Peyer's patch (tissue), 4 donors: Measurements from ENCODE around the gene ATF5.

ENCODE experiments used
- CTCF ChIP-seq, 6 experiments: fragments of 450-650 bp in 4 of 6; fragments of 200-600 bp in 2 of 6; sonication (generic) in 1 of 6; IDR thresholded peaks; one replicate each; pipeline ENCODE4 v1.5.1; 2017 to 2019; ENCODE audit warnings: antibody characterized with exemption in 6 of 6, mild to moderate bottlenecking in 3 of 6, moderate library complexity in 1 of 6
- POLR2A ChIP-seq, 2 donors: fragments of 450-650 bp; IDR thresholded peaks; one replicate each; pipeline ENCODE4 v1.5.1; 2017; ENCODE audit warnings: antibody characterized with exemption in 2 of 2, mild to moderate bottlenecking in 2 of 2, moderate library complexity in 2 of 2

DNA sequence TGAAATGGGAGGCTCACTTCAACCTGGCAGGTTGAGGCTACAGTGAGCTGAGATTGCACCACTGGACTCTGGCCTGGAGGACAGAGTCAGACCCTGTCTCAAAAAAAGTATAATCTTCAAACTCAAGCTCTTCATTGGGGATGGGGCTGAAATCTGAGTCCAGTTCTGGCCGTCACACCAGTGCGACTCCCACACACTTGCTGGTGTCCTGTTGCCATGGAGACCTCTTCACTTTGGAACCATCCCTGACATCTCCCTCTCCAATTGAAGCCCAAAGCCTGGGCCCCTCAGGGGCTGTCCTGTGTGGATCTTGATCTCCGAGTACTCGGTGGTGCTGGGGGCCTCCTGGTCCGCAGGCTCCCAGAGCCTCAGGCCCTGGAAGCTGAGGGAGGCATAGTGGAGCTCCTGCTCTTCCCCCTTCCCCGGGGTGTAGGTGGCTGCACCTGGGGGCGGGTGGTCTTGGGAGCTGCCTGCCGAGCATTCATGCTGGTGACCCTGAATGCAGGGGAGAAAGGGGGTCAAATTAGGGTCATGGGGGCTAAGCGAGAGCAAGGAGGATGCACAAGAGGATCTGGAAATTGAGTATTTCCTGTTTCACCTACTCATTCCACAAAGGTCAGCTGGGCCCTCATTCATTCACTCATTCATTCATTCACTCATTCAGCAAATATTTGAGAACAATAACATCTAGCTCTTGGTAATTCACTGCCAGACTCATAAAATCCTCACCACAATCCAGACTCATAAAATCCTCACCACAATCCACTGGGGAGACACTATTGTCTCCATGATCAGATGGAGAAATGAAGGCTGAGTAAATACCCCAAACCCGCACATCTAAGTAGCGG is 21.0 kb downstream of the ATF5 start:
- no peak for TF ChIP-seq POLR2A (IDR thresholded peaks at IDR 0.05)
- no peak for TF ChIP-seq CTCF (IDR thresholded peaks at IDR 0.05)
